GM19328 (cell line): ENCODE results near the gene CASZ1.

Source experiments
- ATAC-seq: cut with Tn5 transposase; IDR thresholded peaks from one replicate; pipeline ENCODE4 v1.9.1; 2021; ENCODE audit warnings: mild to moderate bottlenecking, moderate library complexity; ENCODE audit not compliant: unreplicated experiment

The CASZ1 gene

DNA sequence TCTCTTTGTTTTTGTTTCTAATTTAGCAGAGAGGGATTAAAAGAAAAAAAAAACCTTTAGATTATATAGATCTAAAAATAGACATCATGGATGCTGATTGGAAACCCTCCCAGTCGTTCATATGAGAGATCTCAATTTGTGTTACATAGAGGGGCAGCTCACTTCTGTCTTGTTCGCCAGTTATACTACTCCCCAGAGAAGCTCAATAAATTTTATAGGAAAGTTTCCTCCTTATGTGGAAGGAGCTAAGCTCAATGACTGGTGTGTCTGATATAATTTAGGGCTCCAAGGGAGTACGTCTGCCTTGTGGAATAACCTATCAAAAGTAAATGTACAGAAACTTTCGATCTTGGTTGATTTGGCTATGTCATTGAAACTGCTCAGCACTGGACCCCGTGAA is 204.1 kb downstream of the CASZ1 start:
- ATAC-seq = no peak

- no peak for ATAC-seq
These were observed 205.4 kb downstream of the CASZ1 start for GRCh38 chr1:10591010-10591409.

DNA sequence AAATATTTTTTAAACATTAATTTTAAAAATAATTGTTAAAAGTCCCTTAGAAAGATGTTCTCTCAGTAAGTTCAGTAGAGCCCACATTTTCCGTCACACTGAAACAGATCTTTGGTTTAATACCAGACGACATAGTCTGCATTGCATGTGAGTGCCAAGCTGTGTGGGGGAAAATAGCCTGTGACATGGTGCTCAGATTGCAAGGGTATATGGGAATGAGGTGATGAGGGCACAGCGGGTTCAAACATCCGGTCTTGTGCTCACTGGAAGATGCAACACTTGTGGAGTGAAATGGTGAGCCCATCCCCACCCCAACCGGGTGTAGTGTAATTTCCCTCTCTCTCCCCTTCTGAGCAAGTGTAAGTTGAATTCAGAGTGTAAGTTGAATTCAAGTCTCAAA is 207.4 kb downstream of the CASZ1 start:
- no peak for ATAC-seq

DNA sequence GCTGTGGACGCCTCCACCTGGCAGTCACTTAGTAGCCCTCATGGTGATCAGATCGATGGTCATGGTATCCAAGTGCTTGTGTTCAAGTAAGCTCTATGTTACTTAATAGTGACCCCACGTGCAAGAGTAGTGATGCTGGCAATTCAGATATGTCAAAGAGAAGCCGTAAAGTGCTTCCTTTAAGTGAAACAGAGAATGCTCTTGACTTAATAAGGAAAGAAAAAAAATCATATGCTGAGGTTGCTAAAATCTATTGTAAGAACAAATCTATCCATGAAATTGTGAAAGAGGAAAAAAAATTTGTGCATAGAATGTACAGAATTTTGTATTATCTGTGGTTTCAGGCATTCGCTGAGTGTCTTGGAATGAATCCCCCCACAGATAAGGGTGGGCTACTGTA is 207.8 kb downstream of the CASZ1 start:
- no peak for ATAC-seq
